Cardiac muscle cell (in vitro differentiated cells and primary cell): ENCODE data around the gene RNF145. TPM values are rescaled to one million over a fixed set of nuclear protein-coding genes. Genes with fewer than 3 reads are reported as not detected.

Source experiments
- DNase-seq, 2 donors: peaks; one replicate each; pipeline versions ENCODE4 v3.0.0 to v3.0.0-alpha.2; 2010 to 2017; ENCODE audit warnings: low read depth in 1 of 2, low spot score in 1 of 2
- H3K27ac ChIP-seq: fragments of 200-600 bp; sonication (generic); 2 replicates; pipeline ENCODE4 v1.5.1; 2016
- H3K27me3 ChIP-seq: fragments of 200-600 bp; sonication (generic); 2 replicates; pipeline ENCODE4 v1.6.0; 2016; ENCODE audit warnings: control low read depth
- H3K36me3 ChIP-seq: fragments of 200-600 bp; sonication (generic); 2 replicates; pipeline ENCODE4 v1.5.1; 2016; ENCODE audit warnings: control low read depth
- H3K4me1 ChIP-seq: fragments of 200-600 bp; sonication (generic); 2 replicates; pipeline ENCODE4 v1.8.1; 2017; ENCODE audit warnings: low read depth, mild to moderate bottlenecking, mixed run types
- H3K4me3 ChIP-seq: fragments of 200-600 bp; sonication (generic); 2 replicates; pipeline ENCODE4 v1.5.1; 2016; ENCODE audit warnings: mild to moderate bottlenecking
- H3K9me3 ChIP-seq: fragments of 200-600 bp; sonication (generic); 2 replicates; pipeline ENCODE4 v1.5.1; 2017; ENCODE audit warnings: low read depth, mild to moderate bottlenecking, control low read depth
- CTCF ChIP-seq: IDR thresholded peaks from 2 replicates; pipeline ENCODE4 v1.5.1; 2012; ENCODE audit warnings: low read depth, mild to moderate bottlenecking, low read length
- polyA plus RNA-seq: library from polyadenylated mRNA; unstranded; fragments of >200 nt; fragmentation: Nextera tagmentation; extraction: Ambion mirVana; gene quantifications from 2 replicates; pipeline ENCODE4 v1.2.1, GENCODE V29; 2016
- total RNA-seq: library from RNA; depleted of rRNA; stranded (reverse); fragments of >200 nt; gene quantifications from 2 replicates; pipeline ENCODE4 v1.2.3, GENCODE V29; 2016

The RNF145 gene
- total and polyA plus RNA-seq, 2 experiments from 2014 or later, result 17.1 to 38.7 TPM

GRCh38 chr5:159249158-159249557 is 39.8 kb upstream of the RNF145 start:
- Histone ChIP-seq H3K4me1 (no peaks in the 10 kb centered on the region), H3K9me3 (no peaks in the 10 kb centered on the region), H3K27ac (no peak overlapping the region), H3K27me3 (peaks cover 55% of the 10 kb centered on the region), H3K4me3 (no peak overlapping the region), H3K36me3 (no peaks in the 10 kb centered on the region)
- no peak for DNase-seq
- TF ChIP-seq CTCF, result no peak

- no peak for DNase-seq
- H3K4me3 ChIP-seq, result no peak overlapping the region
- H3K9me3 ChIP-seq, result no peaks in the 10 kb centered on the region
- peaks cover 48% of the 10 kb centered on the region for H3K27me3 ChIP-seq
- TF ChIP-seq CTCF, result no peak
- H3K36me3 ChIP-seq, result no peaks in the 10 kb centered on the region
- no peaks in the 10 kb centered on the region for H3K4me1 ChIP-seq
- no peak overlapping the region for H3K27ac ChIP-seq
These were observed 35.5 kb upstream of the RNF145 start for GRCh38 chr5:159244890-159245289.

- H3K4me3 ChIP-seq, result no peak overlapping the region
- H3K27me3 ChIP-seq, result peaks cover 41% of the 10 kb centered on the region
- no peaks in the 10 kb centered on the region for H3K4me1 ChIP-seq
- no peaks in the 10 kb centered on the region for H3K9me3 ChIP-seq
- no peaks in the 10 kb centered on the region for H3K36me3 ChIP-seq
- TF ChIP-seq CTCF, result no peak
- no peak overlapping the region for H3K27ac ChIP-seq
- DNase-seq, result no peak
These were observed 34.8 kb upstream of the RNF145 start for GRCh38 chr5:159244163-159244562.

- TF ChIP-seq CTCF, result no peak
- Histone ChIP-seq H3K27ac (no peak overlapping the region), H3K36me3 (no peaks in the 10 kb centered on the region), H3K4me3 (no peak overlapping the region), H3K27me3 (peaks cover 33% of the 10 kb centered on the region), H3K4me1 (no peaks in the 10 kb centered on the region), H3K9me3 (no peaks in the 10 kb centered on the region)
- DNase-seq, result no peak
These were observed 34.0 kb upstream of the RNF145 start for GRCh38 chr5:159243385-159243784.

GRCh38 chr5:159242656-159243055 is 33.3 kb upstream of the RNF145 start:
- no peak overlapping the region for H3K27ac ChIP-seq
- TF ChIP-seq CTCF, result no peak
- no peak for DNase-seq

More at GRCh38 chr5:159242656-159243055, 33.3 kb upstream of the RNF145 start:
- Histone ChIP-seq H3K4me1 (no peaks in the 10 kb centered on the region), H3K9me3 (no peaks in the 10 kb centered on the region), H3K36me3 (no peaks in the 10 kb centered on the region), H3K4me3 (no peak overlapping the region), H3K27me3 (peaks cover 27% of the 10 kb centered on the region)
